Endothelial cell (in vitro differentiated cells): ENCODE data around the gene ZSCAN9. TPM values are rescaled to one million over a fixed set of nuclear protein-coding genes. Genes with fewer than 3 reads are reported as not detected.

ENCODE experiments used
- DNase-seq: peaks from one replicate; pipeline ENCODE4 v3.0.0; 2021; ENCODE audit warnings: low spot score
- H3K27ac Mint-ChIP-seq: one replicate; pipeline ENCODE4 v1.8.0; 2021; ENCODE audit warnings: mixed read lengths, inconsistent platforms; ENCODE audit not compliant: unreplicated experiment
- H3K27me3 Mint-ChIP-seq: one replicate; pipeline ENCODE4 v1.8.0; 2021; ENCODE audit warnings: mild to moderate bottlenecking, moderate library complexity, mixed read lengths, inconsistent platforms; ENCODE audit not compliant: unreplicated experiment
- H3K36me3 Mint-ChIP-seq: one replicate; pipeline ENCODE4 v1.8.0; 2021; ENCODE audit warnings: mild to moderate bottlenecking, low read depth, mixed read lengths, inconsistent platforms; ENCODE audit not compliant: unreplicated experiment
- H3K4me1 Mint-ChIP-seq: one replicate; pipeline ENCODE4 v1.8.0; 2021; ENCODE audit warnings: mild to moderate bottlenecking, mixed read lengths, inconsistent platforms; ENCODE audit not compliant: unreplicated experiment
- H3K4me3 Mint-ChIP-seq: one replicate; pipeline ENCODE4 v1.8.0; 2021; ENCODE audit warnings: mild to moderate bottlenecking, mixed read lengths, inconsistent platforms; ENCODE audit not compliant: unreplicated experiment
- H3K9me3 Mint-ChIP-seq: one replicate; pipeline ENCODE4 v1.8.0; 2021; ENCODE audit warnings: mixed read lengths, inconsistent platforms; ENCODE audit not compliant: unreplicated experiment
- CTCF ChIP-seq: fragments of 200-600 bp; sonication (generic); IDR thresholded peaks from one replicate; pipeline ENCODE4 v1.5.0; 2021; ENCODE audit warnings: antibody characterized with exemption; ENCODE audit not compliant: unreplicated experiment
- total RNA-seq: library from RNA; stranded (reverse); fragmentation: NEBNext Ultra II Directional; extraction: Animal tissue kit (Norgen Biotek cat#: 25700); gene quantifications from one replicate; pipeline ENCODE4 v1.2.1, GENCODE V29; 2021; ENCODE audit not compliant: unreplicated experiment

The ZSCAN9 gene
- total RNA-seq, 1 donor from 2014 or later, result 17.5 TPM

- no peak overlapping the region for H3K4me3 Mint-ChIP-seq
- H3K36me3 Mint-ChIP-seq, result no peaks in the 10 kb centered on the region
These were observed 41.5 kb downstream of the ZSCAN9 start for GRCh38 chr6:28266563-28266961.

DNA sequence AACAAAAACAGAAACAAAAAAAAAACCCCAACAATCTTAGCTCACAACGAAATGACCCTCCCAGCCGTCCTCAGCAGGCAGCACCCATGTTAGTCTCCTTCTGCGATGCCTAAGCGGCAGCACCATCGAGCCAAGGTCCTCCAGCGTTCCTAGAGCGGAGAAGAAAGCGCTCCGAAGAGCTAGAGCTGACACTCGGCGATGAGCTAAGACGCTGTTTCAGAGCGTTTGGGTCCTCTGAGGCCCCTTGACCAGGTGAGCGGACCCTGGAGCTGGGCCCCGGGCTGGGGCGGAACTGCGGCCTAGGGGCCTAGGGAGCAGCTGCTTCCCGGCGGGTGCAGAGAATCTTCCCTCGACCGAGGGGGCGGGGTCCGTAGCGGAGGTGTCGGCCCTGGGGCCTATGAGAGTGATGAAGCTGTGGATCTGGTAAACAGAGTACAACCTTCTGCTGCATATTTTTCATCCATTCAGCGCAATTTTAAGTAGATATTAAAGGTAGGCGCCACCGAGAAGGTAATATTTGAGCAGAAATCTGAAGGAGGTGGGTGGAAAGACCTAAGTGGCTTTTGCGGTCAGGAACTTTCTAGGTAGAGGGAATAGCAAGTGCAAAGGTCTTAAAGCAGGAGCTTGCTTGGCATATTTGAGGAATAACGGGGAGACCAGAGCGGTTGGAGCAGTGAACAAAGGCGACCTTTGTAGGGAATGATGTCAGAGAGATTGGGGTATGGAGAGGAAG lies 42.1 kb downstream of the ZSCAN9 start, which contains the start of gene ZSCAN26:
Gene ZSCAN26, plus strand, starts transcription at position 182 of the 733 bp plus-strand sequence. CDS start 4,777 bp downstream, outside the sequence.
- Mint-ChIP-seq H3K9me3 (no peaks in the 10 kb centered on the region), H3K27ac (no peak within 1 kb of the TSS), H3K27me3 (no peaks in the 10 kb centered on the region), H3K4me1 (no peaks in the 10 kb centered on the region), H3K4me3 (no peak within 1 kb of the TSS), H3K36me3 (no peaks in the 10 kb centered on the region)
- no peak for TF ChIP-seq CTCF
- peak; percentile 72 for DNase-seq

More at GRCh38 chr6:28266563-28266961, 41.5 kb downstream of the ZSCAN9 start:
- Mint-ChIP-seq H3K9me3 (no peaks in the 10 kb centered on the region), H3K27ac (no peak overlapping the region), H3K4me1 (no peaks in the 10 kb centered on the region), H3K27me3 (no peaks in the 10 kb centered on the region)
- TF ChIP-seq CTCF, result no peak
- no peak for DNase-seq

DNA sequence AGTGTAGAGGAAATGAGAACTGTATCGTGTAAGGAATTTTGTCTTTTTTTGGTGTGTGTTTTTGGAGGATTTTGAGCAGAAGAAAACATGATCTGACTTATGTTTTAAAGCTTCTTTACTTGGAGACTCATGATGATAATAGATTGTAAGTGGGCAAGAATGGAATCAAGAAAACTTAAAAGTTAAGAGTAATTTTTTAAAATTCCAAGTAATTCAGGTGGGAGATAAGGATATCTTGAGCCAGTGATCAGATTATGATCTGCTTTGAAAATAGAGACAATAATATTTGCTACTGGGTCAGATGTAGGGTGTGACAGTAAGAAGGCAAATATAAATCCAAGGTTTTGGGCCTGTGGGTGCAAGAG lies 42.6 kb downstream of the ZSCAN9 start:
- no peak for TF ChIP-seq CTCF
- Mint-ChIP-seq H3K36me3 (no peaks in the 10 kb centered on the region), H3K27me3 (no peaks in the 10 kb centered on the region), H3K27ac (no peak overlapping the region), H3K4me1 (no peaks in the 10 kb centered on the region), H3K4me3 (no peak overlapping the region), H3K9me3 (no peaks in the 10 kb centered on the region)
- DNase-seq, result no peak

- Mint-ChIP-seq H3K9me3 (no peaks in the 10 kb centered on the region), H3K4me3 (no peak overlapping the region), H3K27me3 (no peaks in the 10 kb centered on the region), H3K27ac (no peak overlapping the region), H3K4me1 (no peaks in the 10 kb centered on the region), H3K36me3 (peaks cover 5% of the 10 kb centered on the region)
- DNase-seq, result no peak
- TF ChIP-seq CTCF, result no peak
These were observed 44.4 kb downstream of the ZSCAN9 start for GRCh38 chr6:28269492-28269891.

DNA sequence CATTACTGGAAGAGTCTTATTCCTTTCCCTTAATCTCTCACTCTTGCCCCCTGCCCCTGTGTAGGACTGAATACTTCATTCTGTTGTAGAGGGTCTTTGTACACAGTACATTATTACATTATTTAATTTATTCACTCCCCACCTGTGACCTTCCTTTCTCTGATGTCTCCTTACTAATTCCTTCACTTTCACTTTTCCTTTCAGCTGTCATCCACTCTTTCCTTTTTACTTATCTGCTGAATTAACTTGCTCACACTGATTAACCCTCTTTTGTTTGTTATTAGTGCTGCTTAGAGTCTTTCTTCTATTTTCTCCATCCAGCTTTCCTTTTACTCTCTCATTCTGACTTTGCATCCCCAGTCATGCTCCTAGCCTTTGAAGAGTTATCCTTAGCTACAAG lies 49.8 kb downstream of the ZSCAN9 start:
- no peak for TF ChIP-seq CTCF
- Mint-ChIP-seq H3K4me1 (no peaks in the 10 kb centered on the region), H3K9me3 (no peaks in the 10 kb centered on the region), H3K27ac (no peak overlapping the region), H3K27me3 (no peaks in the 10 kb centered on the region), H3K4me3 (no peak overlapping the region), H3K36me3 (peaks cover 14% of the 10 kb centered on the region)
- DNase-seq, result no peak
